MCF 10A (cell line): ENCODE data around the gene ITPKA. TPM values are rescaled to one million over a fixed set of nuclear protein-coding genes. Genes with fewer than 3 reads are reported as not detected.

Source experiments
- Bru-seq: library from RNA; stranded (reverse); fragments of 400-500 nt; gene quantifications from one replicate; lab custom pipeline; 2021; lab: Mats Ljungman, UMichigan
- BruChase-seq, 2 experiments: library from RNA; stranded (reverse); fragments of 400-500 nt; gene quantifications; one replicate each; lab custom pipeline; 2021; lab: Mats Ljungman, UMichigan
- BruUV-seq: library from RNA; stranded (reverse); fragments of 400-500 nt; replicated peaks from 2 replicates; lab custom pipeline; 2021; lab: Mats Ljungman, UMichigan
- CTCF ChIA-PET: fragments of 300-600 bp; sonication (Branson Sonifier 250); formaldehyde crosslinking; extraction: SDS; loops from one replicate; lab custom pipeline; 2021; ENCODE audit warnings: antibody characterized with exemption, inconsistent platforms; lab: Yijun Ruan, JAX
- POLR2A ChIA-PET: fragments of 300-600, 350-650 bp; sonication (Branson Sonifier 250); formaldehyde crosslinking; extraction: SDS; loops from one replicate; lab custom pipeline; 2020; ENCODE audit warnings: antibody characterized with exemption, inconsistent platforms; lab: Yijun Ruan, JAX
- DNase-seq: peaks from one replicate; pipeline ENCODE4 v3.0.0-alpha.2; 2018; ENCODE audit not compliant: unreplicated experiment
- H3K27ac Mint-ChIP-seq: one replicate; pipeline ENCODE4 v1.8.0; 2022; ENCODE audit warnings: mild to moderate bottlenecking, low read depth, mixed read lengths; ENCODE audit not compliant: unreplicated experiment
- H3K27me3 Mint-ChIP-seq: one replicate; pipeline ENCODE4 v1.8.0; 2022; ENCODE audit warnings: mixed read lengths; ENCODE audit not compliant: insufficient read depth, unreplicated experiment
- H3K36me3 Mint-ChIP-seq: one replicate; pipeline ENCODE4 v1.8.0; 2022; ENCODE audit warnings: mild to moderate bottlenecking, moderate library complexity, mixed read lengths; ENCODE audit not compliant: insufficient read depth, unreplicated experiment
- H3K4me1 Mint-ChIP-seq: one replicate; pipeline ENCODE4 v1.8.0; 2022; ENCODE audit warnings: mixed read lengths; ENCODE audit not compliant: insufficient read depth, unreplicated experiment
- H3K4me3 Mint-ChIP-seq: one replicate; pipeline ENCODE4 v1.8.0; 2022; ENCODE audit warnings: mild to moderate bottlenecking, moderate library complexity, mixed read lengths; ENCODE audit not compliant: unreplicated experiment
- H3K9me3 Mint-ChIP-seq: one replicate; pipeline ENCODE4 v1.8.0; 2022; ENCODE audit warnings: mixed read lengths; ENCODE audit not compliant: unreplicated experiment
- intact Hi-C: fragments of 100-400 bp; cut with micrococcal nuclease; formaldehyde crosslinking; loops from 2 replicates; pipeline ENCODE4 v1.14.1; 2022
- long read RNA-seq: library from polyadenylated mRNA; stranded (forward); transcript quantifications from one replicate; pipeline ENCODE4 v2.0.0, GENCODE V29; 2022
- total RNA-seq: library from RNA; stranded (reverse); gene quantifications from 2 replicates; pipeline ENCODE4 v1.2.3, GENCODE V29; 2022
- TF ChIP-seq, protein P1 (sequence below): fragments of 200-600 bp; IDR thresholded peaks from one replicate; pipeline ENCODE4 v1.8.0; 2022; ENCODE audit warnings: antibody characterized with exemption, mild to moderate bottlenecking; ENCODE audit not compliant: unreplicated experiment

ITPKA gene
- 13.5 and 23.4 TPM in 2 replicates for total RNA-seq
- Bru-seq, nascent RNA = percentile 52 among the genes with signal in this experiment
- BruChase-seq, experiment 1, labeled RNA remaining after a 6-hour chase = percentile 59 among the genes with signal in this experiment
- BruChase-seq, experiment 2, labeled RNA remaining after a 2-hour chase = percentile 50 among the genes with signal in this experiment
- long read RNA-seq, transcript ITPKA-201 (7 exons, 1,824 nt) = major isoform, 55 of 59 reads
- long read RNA-seq, partial matches to known transcripts = 3 of 59 reads
- long read RNA-seq, other reads (novel, unspliced or antisense) = 1 of 59 reads

DNA sequence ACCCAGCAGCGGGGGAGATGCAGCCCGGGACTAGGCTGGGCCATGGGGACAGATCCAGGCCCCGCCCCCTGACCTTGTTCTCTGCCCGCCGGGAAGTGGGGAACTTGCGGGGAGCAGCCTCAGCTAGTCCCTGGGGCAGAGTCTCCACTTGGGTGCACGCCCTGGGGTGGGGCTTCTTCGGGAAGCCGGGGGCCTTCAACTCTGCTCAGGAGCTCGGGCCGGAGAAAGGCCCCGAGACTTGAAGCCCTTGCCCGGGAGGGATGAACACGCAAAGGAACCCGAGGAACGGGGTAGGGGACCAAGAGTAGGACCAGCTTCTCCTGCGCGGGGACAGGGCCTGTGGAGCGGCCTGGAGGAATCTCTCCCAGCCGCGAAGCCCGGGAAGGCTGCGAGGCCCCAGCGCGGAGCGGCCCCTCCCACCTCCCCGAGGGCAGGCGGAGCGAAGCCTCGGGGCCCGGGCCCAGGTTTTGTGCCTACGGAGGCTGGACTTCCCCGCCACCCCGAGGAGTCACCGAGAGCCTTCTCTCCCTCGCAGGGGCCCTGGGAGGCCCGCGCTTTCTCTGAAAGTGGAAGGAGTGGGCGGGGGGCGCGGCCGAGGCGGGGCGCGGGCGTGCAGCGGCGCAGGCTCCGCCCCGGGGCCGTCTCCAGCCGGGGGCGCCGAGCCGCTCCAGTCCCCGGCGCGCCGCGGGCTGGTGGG, at the start of gene ITPKA:
Gene ITPKA (plus strand): TSS at position 670 of the 697 bp plus-strand sequence. CDS start 54 bp downstream, outside the sequence.
- peak; percentile 68 for DNase-seq
- TF ChIP-seq, protein P1, sequence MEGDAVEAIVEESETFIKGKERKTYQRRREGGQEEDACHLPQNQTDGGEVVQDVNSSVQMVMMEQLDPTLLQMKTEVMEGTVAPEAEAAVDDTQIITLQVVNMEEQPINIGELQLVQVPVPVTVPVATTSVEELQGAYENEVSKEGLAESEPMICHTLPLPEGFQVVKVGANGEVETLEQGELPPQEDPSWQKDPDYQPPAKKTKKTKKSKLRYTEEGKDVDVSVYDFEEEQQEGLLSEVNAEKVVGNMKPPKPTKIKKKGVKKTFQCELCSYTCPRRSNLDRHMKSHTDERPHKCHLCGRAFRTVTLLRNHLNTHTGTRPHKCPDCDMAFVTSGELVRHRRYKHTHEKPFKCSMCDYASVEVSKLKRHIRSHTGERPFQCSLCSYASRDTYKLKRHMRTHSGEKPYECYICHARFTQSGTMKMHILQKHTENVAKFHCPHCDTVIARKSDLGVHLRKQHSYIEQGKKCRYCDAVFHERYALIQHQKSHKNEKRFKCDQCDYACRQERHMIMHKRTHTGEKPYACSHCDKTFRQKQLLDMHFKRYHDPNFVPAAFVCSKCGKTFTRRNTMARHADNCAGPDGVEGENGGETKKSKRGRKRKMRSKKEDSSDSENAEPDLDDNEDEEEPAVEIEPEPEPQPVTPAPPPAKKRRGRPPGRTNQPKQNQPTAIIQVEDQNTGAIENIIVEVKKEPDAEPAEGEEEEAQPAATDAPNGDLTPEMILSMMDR = no peak
- ChIA-PET CTCF (interaction anchor here (0.6 kb wide), 1 partner anchor 75 kb away, joined by 3 read pairs; no protein-coding TSS in a partner anchor), POLR2A (interaction anchor here (1.0 to 1.9 kb wide), 4 partner anchors 15 to 591 kb away, joined by 3 to 6 read pairs (median 4); no protein-coding TSS in a partner anchor)
- intact Hi-C loops = no loop called here
- Mint-ChIP-seq H3K27ac (peak within 1 kb of the TSS; percentile 63), H3K4me3 (peak within 1 kb of the TSS; percentile 72), H3K9me3 (peaks cover 8% of the 10 kb centered on the region), H3K4me1 (peaks cover 14% of the 10 kb centered on the region), H3K27me3 (no peaks in the 10 kb centered on the region), H3K36me3 (no peaks in the 10 kb centered on the region)
- BruUV-seq = TSS peak; percentile 64

DNA sequence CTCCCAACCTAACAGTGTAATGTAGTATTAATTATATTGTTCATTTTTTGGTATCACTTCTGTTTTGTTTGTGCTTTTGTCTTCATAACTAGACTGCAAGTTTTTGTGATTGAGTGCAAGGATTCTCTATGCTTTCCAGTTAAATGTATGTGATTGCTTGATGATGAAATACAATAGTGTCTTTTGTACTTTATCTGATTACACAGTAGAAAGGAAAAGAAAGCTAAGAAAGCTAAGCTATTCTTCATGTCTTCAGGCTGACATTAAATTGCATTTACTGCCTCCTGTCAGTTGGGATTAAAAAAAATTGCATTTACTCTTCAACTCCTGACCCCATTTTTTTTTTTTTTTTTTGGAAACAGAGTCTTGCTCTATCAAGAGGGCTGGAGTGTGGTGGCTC, 48.3 kb upstream of the ITPKA start:
- no peak overlapping the region for H3K27ac Mint-ChIP-seq
- POLR2A ChIA-PET = interaction anchor here (0.6 kb wide), 1 partner anchor 163 kb away, joined by 3 read pairs; no protein-coding TSS in a partner anchor

DNA sequence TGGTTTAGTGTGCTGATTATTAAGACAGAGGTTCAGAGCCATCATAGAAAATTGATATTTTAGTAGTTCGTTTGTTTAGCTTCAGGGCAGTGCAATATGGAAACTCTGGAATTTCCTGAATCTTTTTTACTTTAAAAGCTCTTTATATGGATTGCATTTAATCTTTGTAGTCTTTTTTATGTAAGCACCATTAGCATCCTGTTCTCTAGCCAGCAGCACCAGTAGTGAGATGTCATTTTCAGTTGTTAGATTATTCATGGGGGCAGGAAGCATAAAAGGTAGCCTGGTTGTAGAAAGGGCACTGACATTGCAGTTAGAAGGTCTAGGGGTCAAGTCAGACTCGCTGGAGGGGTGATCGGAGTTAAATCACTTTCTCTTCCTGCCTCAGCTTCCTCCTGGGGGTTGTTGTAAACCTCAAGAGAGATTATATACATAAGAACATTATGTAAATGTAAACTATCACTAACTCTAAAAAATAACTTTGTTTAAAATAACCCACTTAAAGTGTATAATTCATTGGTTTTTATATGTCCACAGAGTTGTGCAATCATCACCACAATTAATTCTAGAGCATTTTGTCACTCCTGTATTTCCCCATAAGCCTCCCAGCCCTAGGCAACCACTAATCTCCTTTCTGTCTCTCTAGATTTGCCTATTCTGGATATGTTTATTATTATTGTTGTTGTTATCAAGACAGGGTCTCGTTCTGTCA, 31.4 kb upstream of the ITPKA start:
- CTCF ChIA-PET = interaction anchor here (0.8 kb wide), 1 partner anchor 10 kb away, joined by 5 read pairs; no protein-coding TSS in a partner anchor

More for the DNA sequence above, 48.3 kb upstream of the ITPKA start:
- intact Hi-C loops = no loop called here
- H3K36me3 Mint-ChIP-seq = peaks cover 57% of the 10 kb centered on the region
- H3K4me1 Mint-ChIP-seq = no peaks in the 10 kb centered on the region
- no peaks in the 10 kb centered on the region for H3K9me3 Mint-ChIP-seq
- no peak for DNase-seq
- H3K27me3 Mint-ChIP-seq = no peaks in the 10 kb centered on the region
- CTCF ChIA-PET = interaction anchor here (0.6 to 1.2 kb wide), 5 partner anchors 15 to 598 kb away, joined by 3 to 8 read pairs (median 3); no protein-coding TSS in a partner anchor
- BruUV-seq = no TSS peak
- TF ChIP-seq, protein P1 = no peak
- no peak overlapping the region for H3K4me3 Mint-ChIP-seq

More for the DNA sequence above, 31.4 kb upstream of the ITPKA start:
- Mint-ChIP-seq H3K36me3 (peaks cover 82% of the 10 kb centered on the region), H3K4me1 (peaks cover 5% of the 10 kb centered on the region), H3K27me3 (no peaks in the 10 kb centered on the region), H3K9me3 (no peaks in the 10 kb centered on the region), H3K27ac (peak overlapping the region; percentile 6), H3K4me3 (no peak overlapping the region)
- intact Hi-C loops = no loop called here
- no TSS peak for BruUV-seq
- POLR2A ChIA-PET = no interaction called here
- TF ChIP-seq, protein P1 = no peak
- no peak for DNase-seq
